Neural progenitor cell (in vitro differentiated cells): ENCODE measurements around the gene SCAMP3. TPM values are rescaled to one million over a fixed set of nuclear protein-coding genes. Genes with fewer than 3 reads are reported as not detected.

Experiments used
- DNase-seq: peaks from one replicate; pipeline ENCODE4 v3.0.0-alpha.2; 2016; ENCODE audit warnings: low spot score
- H2AFZ ChIP-seq: fragments of 200-600 bp; sonication (generic); replicated peaks from 2 replicates; pipeline ENCODE4 v1.6.1; 2016; ENCODE audit warnings: antibody characterized with exemption
- H3F3A ChIP-seq: fragments of 200-600 bp; sonication (generic); 2 replicates; pipeline ENCODE4 v1.6.1; 2016; ENCODE audit warnings: antibody characterized with exemption, low read depth
- H3K27ac ChIP-seq: fragments of 200-600 bp; sonication (generic); 2 replicates; pipeline ENCODE4 v1.5.1; 2016; ENCODE audit warnings: mild to moderate bottlenecking
- H3K27me3 ChIP-seq: fragments of 200-600 bp; sonication (generic); 2 replicates; pipeline ENCODE4 v1.6.1; 2016; ENCODE audit warnings: mild to moderate bottlenecking, moderate library complexity
- H3K36me3 ChIP-seq: fragments of 200-600 bp; sonication (generic); 2 replicates; pipeline ENCODE4 v1.5.1; 2016
- H3K4me1 ChIP-seq: fragments of 200-600 bp; sonication (generic); 2 replicates; pipeline ENCODE4 v1.6.1; 2016; ENCODE audit warnings: mixed run types
- H3K4me2 ChIP-seq: fragments of 200-600 bp; sonication (generic); 2 replicates; pipeline ENCODE4 v1.6.1; 2016
- H3K4me3 ChIP-seq: fragments of 200-600 bp; sonication (generic); 2 replicates; pipeline ENCODE4 v1.5.1; 2016
- H3K79me2 ChIP-seq: fragments of 200-600 bp; sonication (generic); 2 replicates; pipeline ENCODE4 v1.6.1; 2016; ENCODE audit warnings: low read depth
- H3K9ac ChIP-seq: fragments of 200-600 bp; sonication (generic); 2 replicates; pipeline ENCODE4 v1.6.1; 2016
- H3K9me3 ChIP-seq: fragments of 200-600 bp; sonication (generic); 2 replicates; pipeline ENCODE4 v1.5.1; 2016; ENCODE audit warnings: low read depth
- H4K20me1 ChIP-seq: fragments of 200-600 bp; sonication (generic); 2 replicates; pipeline ENCODE4 v1.6.1; 2016; ENCODE audit warnings: low read depth
- H3K27ac Mint-ChIP-seq: 3 replicates; pipeline ENCODE4 v1.8.0; 2021; ENCODE audit warnings: mixed read lengths
- H3K27me3 Mint-ChIP-seq: 2 replicates; pipeline ENCODE4 v1.8.0; 2022; ENCODE audit warnings: low read depth, mild to moderate bottlenecking, inconsistent platforms, moderate library complexity, mixed read lengths; ENCODE audit not compliant: insufficient read depth
- H3K36me3 Mint-ChIP-seq: 3 replicates; pipeline ENCODE4 v1.8.0; 2021; ENCODE audit warnings: mixed read lengths
- H3K4me1 Mint-ChIP-seq: 3 replicates; pipeline ENCODE4 v1.8.0; 2021; ENCODE audit warnings: mixed read lengths
- H3K4me3 Mint-ChIP-seq: 3 replicates; pipeline ENCODE4 v1.8.0; 2021; ENCODE audit warnings: mild to moderate bottlenecking, moderate library complexity, mixed read lengths
- H3K9me3 Mint-ChIP-seq: 3 replicates; pipeline ENCODE4 v1.8.0; 2020; ENCODE audit warnings: mixed read lengths
- CTCF ChIP-seq: fragments of 200-600 bp; sonication (generic); IDR thresholded peaks from 2 replicates; pipeline ENCODE4 v1.5.1; 2017; ENCODE audit warnings: antibody characterized with exemption, mild to moderate bottlenecking
- EZH2 ChIP-seq: fragments of 200-600 bp; sonication (generic); IDR thresholded peaks from 2 replicates; pipeline ENCODE4 v1.6.1; 2017; ENCODE audit warnings: antibody characterized with exemption, mild to moderate bottlenecking, moderate library complexity
- EZH2phosphoT487 ChIP-seq: fragments of 200-600 bp; sonication (generic); IDR thresholded peaks from 2 replicates; pipeline ENCODE4 v1.6.1; 2017; ENCODE audit warnings: antibody characterized with exemption
- total RNA-seq: library from RNA; depleted of rRNA; stranded (reverse); fragments of >200 nt; gene quantifications from 2 replicates; pipeline ENCODE4 v1.2.3, GENCODE V29; 2015; ENCODE audit warnings: low replicate concordance

SCAMP3 gene
- total RNA-seq, 1 donor from 2014 or later = 21.8 TPM

- Histone ChIP-seq H3K4me1 (no peaks in the 10 kb centered on the region), H3K27ac (no peak overlapping the region), H4K20me1 (no peaks in the 10 kb centered on the region), H3K9me3 (no peaks in the 10 kb centered on the region), H3K36me3 (no peaks in the 10 kb centered on the region), H3K4me3 (no peak overlapping the region), H3K4me2 (no peak overlapping the region), H2AFZ (no peak overlapping the region), H3K27me3 (peaks cover 51% of the 10 kb centered on the region), H3K79me2 (no peaks in the 10 kb centered on the region), H3F3A (peaks cover 3% of the 10 kb centered on the region), H3K9ac (no peak overlapping the region)
- H3K36me3 Mint-ChIP-seq = no peaks in the 10 kb centered on the region
- no peak for DNase-seq
- H3K4me3 Mint-ChIP-seq = no peak overlapping the region
- peaks cover 5% of the 10 kb centered on the region for H3K9me3 Mint-ChIP-seq
- H3K27me3 Mint-ChIP-seq = peaks cover 20% of the 10 kb centered on the region
- TF ChIP-seq EZH2 (no peak), EZH2phosphoT487 (no peak), CTCF (no peak)
- no peak overlapping the region for H3K27ac Mint-ChIP-seq
- peaks cover 6% of the 10 kb centered on the region for H3K4me1 Mint-ChIP-seq
Observed at GRCh38 chr1:155297384-155297783, 35.2 kb upstream of the SCAMP3 start.

GRCh38 chr1:155296661-155297060 lies 34.5 kb upstream of the SCAMP3 start:
- Mint-ChIP-seq H3K4me1 (peaks cover 6% of the 10 kb centered on the region), H3K9me3 (peaks cover 5% of the 10 kb centered on the region), H3K36me3 (no peaks in the 10 kb centered on the region), H3K27me3 (peaks cover 21% of the 10 kb centered on the region), H3K27ac (peak overlapping the region; percentile 1), H3K4me3 (no peak overlapping the region)
- Histone ChIP-seq H3K9me3 (no peaks in the 10 kb centered on the region), H3K4me1 (no peaks in the 10 kb centered on the region), H3K9ac (no peak overlapping the region), H3K27me3 (peaks cover 51% of the 10 kb centered on the region), H3K4me3 (no peak overlapping the region), H3F3A (peaks cover 3% of the 10 kb centered on the region), H3K36me3 (no peaks in the 10 kb centered on the region), H3K4me2 (no peak overlapping the region), H3K79me2 (no peaks in the 10 kb centered on the region), H3K27ac (no peak overlapping the region), H2AFZ (no peak overlapping the region), H4K20me1 (no peaks in the 10 kb centered on the region)
- no peak for DNase-seq
- TF ChIP-seq EZH2 (no peak), CTCF (no peak), EZH2phosphoT487 (no peak)

- Histone ChIP-seq H3K4me2 (peak overlapping the region; percentile 83), H3K9ac (no peak overlapping the region)
- H3K4me3 Mint-ChIP-seq = no peak overlapping the region
Observed at GRCh38 chr1:155295942-155296267, 33.7 kb upstream of the SCAMP3 start.

More at GRCh38 chr1:155295942-155296267, 33.7 kb upstream of the SCAMP3 start:
- H3K4me3 ChIP-seq = peak overlapping the region; percentile 47
- Mint-ChIP-seq H3K27ac (no peak overlapping the region), H3K4me1 (peaks cover 6% of the 10 kb centered on the region), H3K9me3 (peaks cover 5% of the 10 kb centered on the region), H3K27me3 (peaks cover 25% of the 10 kb centered on the region), H3K36me3 (no peaks in the 10 kb centered on the region)
- TF ChIP-seq CTCF = no peak
- TF ChIP-seq EZH2phosphoT487 = no peak
- TF ChIP-seq EZH2 = no peak
- H4K20me1 ChIP-seq = no peaks in the 10 kb centered on the region
- DNase-seq = no peak
- H3K9me3 ChIP-seq = no peaks in the 10 kb centered on the region
- H3K79me2 ChIP-seq = no peaks in the 10 kb centered on the region
- H3K4me1 ChIP-seq = no peaks in the 10 kb centered on the region
- peaks cover 3% of the 10 kb centered on the region for H3F3A ChIP-seq
- H3K27ac ChIP-seq = no peak overlapping the region
- H2AFZ ChIP-seq = peak overlapping the region; percentile 93
- H3K27me3 ChIP-seq = peaks cover 51% of the 10 kb centered on the region
- H3K36me3 ChIP-seq = no peaks in the 10 kb centered on the region
